Upper lobe of left lung (tissue), 4 donors: ENCODE results near the gene TUBD1.

Experiments
- POLR2A ChIP-seq, 4 donors: fragments of 450-650 bp; IDR thresholded peaks; one replicate each; pipeline ENCODE4 v1.5.1; 2016 to 2017; ENCODE audit warnings: antibody characterized with exemption in 4 of 4, mild to moderate bottlenecking in 2 of 4
- TF ChIP-seq, protein P1 (sequence below), 6 experiments: fragments of 450-650 bp in 4 of 6; fragments of 200-600 bp in 2 of 6; sonication (generic) in 2 of 6; IDR thresholded peaks; one replicate each; pipeline ENCODE4 v1.5.1; 2016 to 2019; ENCODE audit warnings: antibody characterized with exemption in 6 of 6

DNA sequence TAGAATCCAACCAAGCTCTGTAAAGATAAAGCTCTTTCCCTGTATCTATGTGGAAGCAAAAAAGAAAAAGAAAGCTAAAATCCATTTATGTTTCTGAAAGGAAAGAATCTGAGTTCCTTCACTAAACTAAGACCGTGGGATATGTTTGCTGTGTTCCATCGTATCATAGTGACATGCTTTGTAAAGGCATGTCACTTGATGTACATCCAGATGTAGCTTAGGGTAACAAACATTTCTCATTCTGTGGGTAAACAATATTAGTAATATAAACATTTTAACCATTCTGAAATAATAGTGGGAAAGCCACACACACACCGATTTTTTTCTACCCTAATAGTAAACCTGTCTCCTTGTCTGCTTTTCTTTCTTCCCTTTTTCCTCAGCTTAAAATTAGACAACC is 78.1 kb downstream of the TUBD1 start:
- TF ChIP-seq, protein P1, sequence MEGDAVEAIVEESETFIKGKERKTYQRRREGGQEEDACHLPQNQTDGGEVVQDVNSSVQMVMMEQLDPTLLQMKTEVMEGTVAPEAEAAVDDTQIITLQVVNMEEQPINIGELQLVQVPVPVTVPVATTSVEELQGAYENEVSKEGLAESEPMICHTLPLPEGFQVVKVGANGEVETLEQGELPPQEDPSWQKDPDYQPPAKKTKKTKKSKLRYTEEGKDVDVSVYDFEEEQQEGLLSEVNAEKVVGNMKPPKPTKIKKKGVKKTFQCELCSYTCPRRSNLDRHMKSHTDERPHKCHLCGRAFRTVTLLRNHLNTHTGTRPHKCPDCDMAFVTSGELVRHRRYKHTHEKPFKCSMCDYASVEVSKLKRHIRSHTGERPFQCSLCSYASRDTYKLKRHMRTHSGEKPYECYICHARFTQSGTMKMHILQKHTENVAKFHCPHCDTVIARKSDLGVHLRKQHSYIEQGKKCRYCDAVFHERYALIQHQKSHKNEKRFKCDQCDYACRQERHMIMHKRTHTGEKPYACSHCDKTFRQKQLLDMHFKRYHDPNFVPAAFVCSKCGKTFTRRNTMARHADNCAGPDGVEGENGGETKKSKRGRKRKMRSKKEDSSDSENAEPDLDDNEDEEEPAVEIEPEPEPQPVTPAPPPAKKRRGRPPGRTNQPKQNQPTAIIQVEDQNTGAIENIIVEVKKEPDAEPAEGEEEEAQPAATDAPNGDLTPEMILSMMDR (IDR thresholded peaks at IDR 0.05): no peak
- TF ChIP-seq POLR2A (IDR thresholded peaks at IDR 0.05): no peak
